ENCODE measurements around the gene OGFR.
A peak's percentile ranks its signal among the peaks of the same experiment; 100 is the strongest.

Gene OGFR

GRCh38 chr20:62804627-62805154 is at the start of gene OGFR:
TSS of gene OGFR (plus strand) at chr20:62804835. CDS start at chr20:62804860, 25 bp downstream.
- in situ Hi-C loops (cut with HindIII; ENCODE audit: low pct_unique_long_range_greater_than_20kb, low sequenced_read_pairs), result no loop called here
- TF ChIP-seq JUND (IDR thresholded peaks at IDR 0.05; ENCODE audit: low read depth), result no peak
- peak; percentile 60 to 84 for DNase-seq (ENCODE audit: low read depth in 1 of 2, low spot score in 1 of 2)

- no peak for TF ChIP-seq JUND (IDR thresholded peaks at IDR 0.05; ENCODE audit: low read depth)
- in situ Hi-C loops (cut with HindIII; ENCODE audit: low pct_unique_long_range_greater_than_20kb, low sequenced_read_pairs), result no loop called here
- no peak for DNase-seq (ENCODE audit: low read depth in 1 of 2, low spot score in 1 of 2)
These were observed 49.7 kb upstream of the OGFR start for GRCh38 chr20:62754991-62755356.

GRCh38 chr20:62755817-62756724 is 48.6 kb upstream of the OGFR start:
- peak in 1 of 2 experiments; percentile 52 for DNase-seq (ENCODE audit: low read depth in 1 of 2, low spot score in 1 of 2)
- no peak for TF ChIP-seq JUND (IDR thresholded peaks at IDR 0.05; ENCODE audit: low read depth)
- in situ Hi-C loops (cut with HindIII; ENCODE audit: low pct_unique_long_range_greater_than_20kb, low sequenced_read_pairs), result no loop called here

GRCh38 chr20:62758226-62758912 is 46.3 kb upstream of the OGFR start:
- in situ Hi-C loops (cut with HindIII; ENCODE audit: low pct_unique_long_range_greater_than_20kb, low sequenced_read_pairs), result no loop called here
- no peak for TF ChIP-seq JUND (IDR thresholded peaks at IDR 0.05; ENCODE audit: low read depth)
- DNase-seq (ENCODE audit: low read depth in 1 of 2, low spot score in 1 of 2), result no peak

- TF ChIP-seq JUND (IDR thresholded peaks at IDR 0.05; ENCODE audit: low read depth), result no peak
- in situ Hi-C loops (cut with HindIII; ENCODE audit: low pct_unique_long_range_greater_than_20kb, low sequenced_read_pairs), result no loop called here
These were observed 44.6 kb upstream of the OGFR start for GRCh38 chr20:62759981-62760431.

GRCh38 chr20:62760471-62760855 is 44.2 kb upstream of the OGFR start:
- no peak for DNase-seq (ENCODE audit: low read depth in 1 of 2, low spot score in 1 of 2)
- TF ChIP-seq JUND (IDR thresholded peaks at IDR 0.05; ENCODE audit: low read depth), result no peak
- in situ Hi-C loops (cut with HindIII; ENCODE audit: low pct_unique_long_range_greater_than_20kb, low sequenced_read_pairs), result no loop called here

More at GRCh38 chr20:62759981-62760431, 44.6 kb upstream of the OGFR start:
- DNase-seq (ENCODE audit: low read depth in 1 of 2, low spot score in 1 of 2), result no peak

- TF ChIP-seq JUND (IDR thresholded peaks at IDR 0.05; ENCODE audit: low read depth), result no peak
- no peak for DNase-seq (ENCODE audit: low read depth in 1 of 2, low spot score in 1 of 2)
- in situ Hi-C loops (cut with HindIII; ENCODE audit: low pct_unique_long_range_greater_than_20kb, low sequenced_read_pairs), result no loop called here
These were observed 43.5 kb upstream of the OGFR start for GRCh38 chr20:62760856-62761758.

GRCh38 chr20:62761759-62762131 is 42.9 kb upstream of the OGFR start:
- in situ Hi-C loops (cut with HindIII; ENCODE audit: low pct_unique_long_range_greater_than_20kb, low sequenced_read_pairs), result no loop called here
- DNase-seq (ENCODE audit: low read depth in 1 of 2, low spot score in 1 of 2), result no peak
- no peak for TF ChIP-seq JUND (IDR thresholded peaks at IDR 0.05; ENCODE audit: low read depth)

- DNase-seq (ENCODE audit: low read depth in 1 of 2, low spot score in 1 of 2), result no peak
- in situ Hi-C loops (cut with HindIII; ENCODE audit: low pct_unique_long_range_greater_than_20kb, low sequenced_read_pairs), result no loop called here
These were observed 42.3 kb upstream of the OGFR start for GRCh38 chr20:62762376-62762775.

GRCh38 chr20:62762801-62763368 is 41.8 kb upstream of the OGFR start:
- in situ Hi-C loops (cut with HindIII; ENCODE audit: low pct_unique_long_range_greater_than_20kb, low sequenced_read_pairs), result no loop called here
- TF ChIP-seq JUND (IDR thresholded peaks at IDR 0.05; ENCODE audit: low read depth), result no peak
- DNase-seq (ENCODE audit: low read depth in 1 of 2, low spot score in 1 of 2), result no peak

More at GRCh38 chr20:62762376-62762775, 42.3 kb upstream of the OGFR start:
- TF ChIP-seq JUND (IDR thresholded peaks at IDR 0.05; ENCODE audit: low read depth), result no peak

GRCh38 chr20:62763404-62763803 is 41.2 kb upstream of the OGFR start:
- no peak for TF ChIP-seq JUND (IDR thresholded peaks at IDR 0.05; ENCODE audit: low read depth)
- in situ Hi-C loops (cut with HindIII; ENCODE audit: low pct_unique_long_range_greater_than_20kb, low sequenced_read_pairs), result no loop called here
- DNase-seq (ENCODE audit: low read depth in 1 of 2, low spot score in 1 of 2), result no peak

Data from T47D (cell line).